ELF-1 (cell line): Measurements from ENCODE around the gene CDH23.
A peak's percentile ranks its signal among the peaks of the same experiment; 100 is the strongest.

Source experiments
- DNase-seq: peaks from one replicate; pipeline ENCODE4 v3.0.0-alpha.2; 2016; ENCODE audit warnings: low read depth, low spot score

CDH23 gene

DNA sequence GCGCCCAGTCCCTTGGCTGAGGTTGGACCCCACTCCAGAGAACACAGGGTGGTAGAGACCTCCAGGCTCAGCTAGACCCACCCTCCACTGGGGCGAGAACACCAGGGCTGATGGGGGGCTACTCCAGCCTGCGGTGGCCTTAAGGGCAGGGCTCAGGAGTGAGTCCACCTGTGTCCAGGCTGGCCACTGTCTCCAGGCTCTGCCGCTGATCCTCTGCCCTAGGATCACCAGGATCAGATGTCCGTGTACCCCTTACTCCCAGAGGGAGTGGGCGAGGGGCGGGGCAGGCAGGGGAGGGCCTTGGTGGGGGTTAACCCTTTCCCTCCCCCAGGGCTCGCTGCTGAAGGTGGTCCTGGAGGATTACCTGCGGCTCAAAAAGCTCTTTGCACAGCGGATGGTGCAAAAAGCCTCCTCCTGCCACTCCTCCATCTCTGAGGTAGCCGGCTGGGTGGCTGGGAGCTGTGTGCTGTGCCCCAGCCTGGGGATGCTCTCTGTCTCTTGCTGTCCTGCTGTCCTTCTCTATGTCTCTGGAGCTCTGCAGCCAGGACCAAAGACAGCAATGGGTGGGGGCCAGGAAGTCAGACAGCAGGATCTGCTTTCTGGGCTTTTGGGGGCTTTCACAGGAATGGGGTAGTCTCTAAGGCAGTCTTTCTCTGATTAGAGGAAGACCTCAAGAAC is 416.3 kb downstream of the CDH23 start:
- no peak for DNase-seq

DNA sequence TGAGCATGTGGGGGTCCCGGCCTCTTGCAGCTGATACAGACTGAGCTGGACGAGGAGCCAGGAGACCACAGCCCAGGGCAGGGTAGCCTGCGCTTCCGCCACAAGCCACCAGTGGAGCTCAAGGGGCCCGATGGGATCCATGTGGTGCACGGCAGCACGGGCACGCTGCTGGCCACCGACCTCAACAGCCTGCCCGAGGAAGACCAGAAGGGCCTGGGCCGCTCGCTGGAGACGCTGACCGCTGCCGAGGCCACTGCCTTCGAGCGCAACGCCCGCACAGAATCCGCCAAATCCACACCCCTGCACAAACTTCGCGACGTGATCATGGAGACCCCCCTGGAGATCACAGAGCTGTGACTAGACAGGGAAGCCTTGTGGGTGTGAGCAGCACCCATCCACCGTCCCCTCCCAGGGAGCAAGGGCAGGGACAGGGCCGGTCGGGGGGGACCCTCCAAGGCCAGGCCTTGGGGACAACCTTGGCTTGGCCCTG is 418.2 kb downstream of the CDH23 start:
- peak; percentile 31 for DNase-seq

GRCh38 chr10:71815515-71816130 is 418.9 kb downstream of the CDH23 start:
- DNase-seq: peak; percentile 32

DNA sequence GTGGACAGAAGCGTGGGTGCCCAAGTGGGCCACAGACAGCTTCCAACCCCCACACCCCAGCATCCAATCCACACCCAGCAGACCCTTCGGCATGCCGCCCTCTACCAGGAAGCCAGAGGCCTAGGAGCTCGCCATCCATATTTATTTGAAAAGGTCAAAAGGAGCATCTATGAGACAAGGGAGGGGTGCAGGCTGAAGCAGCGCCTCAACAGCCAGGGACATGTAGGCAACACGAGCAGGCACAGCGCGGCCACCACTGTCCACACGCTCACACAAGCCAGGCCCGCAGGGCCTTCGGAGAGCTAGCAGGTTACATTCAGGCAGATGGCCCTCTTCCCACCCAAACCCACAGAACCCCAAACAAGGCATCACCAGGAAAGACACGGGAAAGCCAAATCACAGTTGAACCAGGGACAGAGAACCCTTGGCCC is 419.7 kb downstream of the CDH23 start:
- no peak for DNase-seq

GRCh38 chr10:71816936-71817618 is 420.4 kb downstream of the CDH23 start:
- DNase-seq: no peak

GRCh38 chr10:71817831-71818655 is 421.3 kb downstream of the CDH23 start:
- DNase-seq: no peak

DNA sequence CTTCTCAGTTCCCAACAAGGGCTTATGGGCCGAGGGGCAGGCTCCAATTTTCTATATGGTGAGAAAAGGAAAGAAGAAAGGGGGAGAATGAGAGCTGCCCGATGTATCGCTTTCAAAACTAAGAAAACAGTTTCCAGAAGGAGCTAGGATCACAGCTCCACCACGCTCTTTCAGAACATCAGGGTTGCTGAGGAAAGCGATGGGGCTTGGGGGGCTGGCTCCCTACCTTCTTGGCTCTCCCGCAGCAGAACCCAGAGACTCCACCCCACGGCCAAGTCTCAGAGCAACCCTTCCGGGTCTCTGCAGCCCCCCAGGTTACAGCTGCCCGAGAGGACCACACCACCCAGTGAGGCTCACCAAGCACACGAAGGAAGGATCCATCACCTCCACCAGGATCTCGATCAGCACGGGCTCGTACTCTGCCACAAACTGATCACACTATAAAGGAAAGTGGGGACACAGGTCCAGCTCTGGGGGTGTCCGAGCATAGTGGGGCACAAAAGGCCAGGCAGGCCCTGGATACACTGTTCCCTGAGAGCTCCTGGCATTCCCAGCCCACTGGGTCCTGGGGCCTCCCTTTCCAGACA is 422.0 kb downstream of the CDH23 start:
- no peak for DNase-seq

GRCh38 chr10:71819441-71819861 is 422.7 kb downstream of the CDH23 start:
- DNase-seq: no peak

GRCh38 chr10:71819985-71820384 is 423.3 kb downstream of the CDH23 start:
- DNase-seq: no peak

GRCh38 chr10:71820966-71821365 is 424.2 kb downstream of the CDH23 start:
- no peak for DNase-seq

DNA sequence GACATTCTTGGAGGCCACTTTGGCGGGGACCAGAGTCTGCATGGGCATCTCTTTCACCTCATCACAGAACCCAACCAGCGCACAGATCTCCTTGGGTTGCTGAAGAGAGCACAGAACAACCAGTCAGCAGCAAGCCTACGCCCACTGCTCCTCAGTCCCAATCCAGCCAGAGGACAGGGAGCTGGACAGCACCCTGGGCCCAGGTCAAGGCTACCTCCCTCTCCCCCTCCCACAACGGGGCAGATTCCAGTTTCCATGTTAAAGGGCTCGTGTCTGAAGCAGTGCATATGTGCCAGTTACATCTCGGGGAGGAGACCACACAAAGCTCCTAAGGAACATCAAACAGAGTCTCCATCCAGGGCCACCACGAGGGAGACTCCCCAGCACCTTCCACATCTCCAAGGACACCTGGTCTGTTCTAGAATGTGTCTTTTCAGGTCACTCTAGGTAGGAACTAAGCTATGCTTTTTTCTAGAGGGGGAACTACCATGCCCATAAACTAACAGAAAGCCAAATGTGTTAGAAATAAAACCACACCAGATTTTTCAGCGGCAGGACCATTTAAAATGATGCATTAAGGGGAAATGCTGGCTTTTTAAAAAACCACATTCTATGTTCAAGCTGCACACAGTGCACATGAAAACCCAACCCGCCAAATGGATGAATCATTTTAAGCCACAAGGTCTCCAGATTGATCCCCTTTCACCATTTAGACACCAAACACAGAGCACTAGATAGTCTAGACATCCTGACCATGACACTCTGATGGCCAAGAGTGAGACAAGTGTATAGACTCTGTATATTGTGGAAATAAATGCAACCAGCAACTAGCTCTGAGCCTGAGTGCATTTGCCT is 425.4 kb downstream of the CDH23 start:
- no peak for DNase-seq

- no peak for DNase-seq
Measured at GRCh38 chr10:71823356-71823755, 426.6 kb downstream of the CDH23 start.

DNA sequence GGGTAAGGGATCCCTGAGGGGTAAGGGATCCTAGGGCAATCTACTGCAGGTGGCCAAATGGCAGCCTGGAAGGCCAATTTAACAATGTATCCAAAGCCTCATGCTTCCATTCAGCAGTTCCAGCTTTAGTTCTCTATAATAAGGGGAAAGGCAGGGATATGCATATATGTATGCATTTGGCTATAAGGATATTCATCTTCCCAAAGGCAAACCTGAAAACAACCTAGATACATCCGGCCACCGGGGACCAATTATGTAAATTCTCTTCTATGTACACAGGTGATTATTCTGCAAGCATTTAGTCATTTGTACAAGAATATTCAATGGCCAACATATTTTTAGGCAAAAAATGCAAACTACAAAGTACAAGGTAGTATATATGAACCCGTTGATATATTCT is 427.6 kb downstream of the CDH23 start:
- no peak for DNase-seq

- no peak for DNase-seq
Measured at GRCh38 chr10:71825217-71825616, 428.5 kb downstream of the CDH23 start.

DNA sequence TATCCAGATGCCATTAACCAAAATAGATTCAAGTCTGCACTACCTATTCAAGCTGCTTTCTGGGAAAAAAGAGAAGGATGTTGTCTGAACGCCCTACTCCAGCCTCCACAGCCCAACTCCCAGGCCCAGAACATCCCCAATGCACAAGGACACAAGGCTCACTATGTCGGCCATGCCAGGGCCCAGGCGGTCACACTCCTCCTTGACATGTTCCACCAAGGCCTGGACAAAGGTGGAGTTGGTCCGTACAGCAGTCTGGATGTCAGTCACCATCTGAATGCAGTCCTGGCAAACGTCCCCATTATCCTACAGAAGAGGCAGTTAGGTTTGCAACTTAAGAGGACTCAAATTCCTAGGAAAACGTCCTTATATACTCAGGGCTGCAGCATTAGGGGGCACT is 431.1 kb downstream of the CDH23 start:
- DNase-seq: no peak

DNA sequence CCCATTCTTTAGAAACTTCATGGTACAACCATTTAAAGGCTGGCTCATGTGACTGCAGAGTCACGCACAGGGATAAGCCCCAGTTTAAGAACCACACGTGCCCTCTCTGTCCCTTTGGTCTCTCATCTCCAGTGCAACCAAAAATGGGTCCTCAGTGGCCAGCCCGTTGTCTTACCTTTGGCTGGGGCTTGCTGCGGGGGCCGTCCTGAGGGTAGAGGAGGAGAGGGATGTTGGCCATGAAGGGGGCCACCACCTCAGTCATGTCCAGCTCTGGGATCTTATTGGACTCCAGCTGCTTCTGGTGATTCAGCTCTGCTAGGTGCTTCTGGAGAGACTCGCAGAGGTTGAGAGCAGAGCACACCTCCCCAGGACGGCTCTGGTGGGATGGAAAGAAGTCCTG is 432.0 kb downstream of the CDH23 start:
- no peak for DNase-seq

- no peak for DNase-seq
Measured at GRCh38 chr10:71829171-71829570, 432.5 kb downstream of the CDH23 start.

GRCh38 chr10:71829896-71830295 is 433.2 kb downstream of the CDH23 start:
- DNase-seq: no peak

DNA sequence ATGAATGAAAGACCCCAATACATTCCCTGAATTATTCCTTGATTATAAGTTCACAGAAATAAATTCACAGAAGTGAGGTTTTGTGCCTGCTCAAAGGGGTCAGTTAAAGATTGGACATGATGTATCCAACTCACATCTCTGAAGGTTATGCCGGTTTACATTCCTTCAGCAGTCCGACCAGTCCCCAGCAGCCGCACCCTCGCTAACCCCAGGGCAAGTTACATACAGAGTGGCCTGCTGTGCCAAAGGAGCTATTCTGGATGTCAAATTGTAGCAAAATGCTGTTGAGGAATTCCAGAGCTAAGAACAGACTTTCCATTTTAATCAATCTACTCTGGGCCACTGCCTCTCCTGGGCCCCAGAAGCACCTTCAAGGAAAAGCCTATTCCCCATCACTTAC is 434.0 kb downstream of the CDH23 start:
- DNase-seq: peak; percentile 36
